Inflammatory macrophage (primary cell): ENCODE data around the gene CXorf51A.
"Not testable (repeated sequence)": the region's sequence is repeated elsewhere in the genome, so short reads cannot be mapped to it uniquely, and the experiment has no call there.

Source experiments
- DNase-seq, 2 donors: peaks; one replicate each; pipeline ENCODE4 v3.0.0-alpha.2; 2020 to 2022
- total RNA-seq, 18 experiments: gene quantifications; one replicate each; lab custom pipeline; 2026; ENCODE audit warnings: mixed read lengths in 6 of 18, inconsistent platforms in 2 of 18; lab: John Stamatoyannopoulos, UW

The CXorf51A gene
- total RNA-seq: 0 reads per million in 18 experiments

DNA sequence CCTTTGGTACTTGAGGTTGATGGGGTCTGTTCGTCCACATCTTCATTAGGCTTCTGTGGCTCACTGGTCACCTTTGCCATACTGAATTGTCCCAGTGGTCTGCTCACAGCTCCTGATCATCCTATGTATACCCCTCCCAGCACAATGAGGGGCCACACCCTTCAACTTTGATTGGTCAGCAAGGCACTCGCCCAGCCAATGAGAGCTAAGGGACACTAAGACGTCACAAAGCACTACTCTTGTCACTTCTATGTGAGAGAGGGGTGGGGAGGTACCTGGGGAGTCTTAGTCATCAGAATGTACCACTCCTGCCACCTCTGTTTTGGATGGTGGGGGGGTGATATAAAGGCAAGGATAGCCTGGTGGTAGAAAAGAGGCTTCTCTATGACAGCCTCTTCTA lies at the start of gene CXorf51A:
Gene CXorf51A, minus strand, starts transcription at position 101 of the 400 bp plus-strand sequence. Its CDS starts 21 bp downstream, at position 80.
- not testable (repeated sequence) for DNase-seq

DNA sequence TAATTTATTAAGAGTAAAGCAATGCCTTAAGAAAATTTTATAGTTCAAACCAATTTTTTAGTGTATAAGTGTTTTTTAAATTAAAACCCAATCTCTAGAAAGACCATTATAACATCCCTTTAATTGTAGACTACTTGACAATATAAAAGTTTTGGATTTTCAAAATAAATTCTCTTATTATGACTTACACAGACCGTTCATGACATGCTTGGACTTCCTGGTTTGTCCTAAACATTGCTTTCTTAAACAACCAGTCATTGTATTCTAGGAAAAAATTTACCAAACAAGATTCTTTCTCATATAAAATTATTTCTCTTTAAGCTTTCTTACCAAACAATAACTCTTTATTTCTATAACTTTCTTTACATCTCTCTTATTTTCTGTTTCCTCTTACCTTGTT lies 49.0 kb upstream of the CXorf51A start:
- no peak for DNase-seq

DNA sequence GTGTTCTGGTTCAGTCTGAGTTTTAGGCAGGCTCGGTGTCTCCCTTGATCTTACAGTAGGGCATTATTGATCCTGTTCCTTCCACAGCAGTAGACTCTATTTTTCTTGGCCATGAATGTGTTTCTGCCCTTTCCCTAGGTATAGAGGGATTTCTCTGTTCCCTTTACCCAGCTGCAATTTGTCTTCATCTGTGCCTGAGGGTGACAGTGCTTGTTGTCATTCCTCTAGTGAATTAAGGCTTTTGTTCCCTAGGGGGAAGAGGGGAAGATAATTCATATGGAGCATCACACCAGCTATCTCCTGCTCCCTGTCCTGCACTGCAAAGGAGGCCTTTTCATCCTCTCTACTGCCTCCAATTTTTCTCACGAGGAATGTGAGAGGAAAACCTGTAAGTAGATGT lies 39.7 kb upstream of the CXorf51A start:
- no peak for DNase-seq

DNA sequence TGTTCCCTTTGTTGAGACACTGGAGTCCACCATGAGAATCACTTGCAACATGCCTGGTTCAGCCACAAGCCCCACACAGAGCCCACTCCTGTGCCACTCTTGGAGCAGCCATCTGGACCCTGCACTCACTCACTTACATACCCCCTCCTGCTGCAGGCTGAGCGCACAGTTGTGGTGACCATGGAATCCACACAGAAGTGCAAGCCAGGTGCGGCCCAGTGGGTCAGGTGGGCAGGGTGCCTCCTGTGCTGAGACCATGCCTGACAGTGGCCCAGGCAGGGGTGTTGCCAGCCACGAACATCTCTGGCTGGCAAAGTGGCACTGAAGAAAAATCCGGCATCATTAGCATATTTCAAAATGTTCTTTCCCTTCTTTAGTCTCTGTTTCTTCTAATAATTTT lies 17.4 kb upstream of the CXorf51A start:
- DNase-seq: no peak

DNA sequence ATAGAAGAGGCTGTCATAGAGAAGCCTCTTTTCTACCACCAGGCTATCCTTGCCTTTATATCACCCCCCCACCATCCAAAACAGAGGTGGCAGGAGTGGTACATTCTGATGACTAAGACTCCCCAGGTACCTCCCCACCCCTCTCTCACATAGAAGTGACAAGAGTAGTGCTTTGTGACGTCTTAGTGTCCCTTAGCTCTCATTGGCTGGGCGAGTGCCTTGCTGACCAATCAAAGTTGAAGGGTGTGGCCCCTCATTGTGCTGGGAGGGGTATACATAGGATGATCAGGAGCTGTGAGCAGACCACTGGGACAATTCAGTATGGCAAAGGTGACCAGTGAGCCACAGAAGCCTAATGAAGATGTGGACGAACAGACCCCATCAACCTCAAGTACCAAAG lies 5.1 kb downstream of the CXorf51A start, which contains the start of gene CXorf51B:
Gene CXorf51B, plus strand, starts transcription at position 301 of the 400 bp plus-strand sequence. Its CDS starts 21 bp downstream, at position 322.
- DNase-seq: not testable (repeated sequence)
